Bronchial epithelial cell (primary cell): ENCODE results near the gene ANGPTL2. TPM values are rescaled to one million over a fixed set of nuclear protein-coding genes. Genes with fewer than 3 reads are reported as not detected.
A peak's percentile ranks its signal among the peaks of the same experiment; 100 is the strongest.

Experiments
- DNase-seq: peaks from one replicate; pipeline ENCODE4 v3.0.0-alpha.2; 2010; ENCODE audit warnings: low read depth
- FAIRE-seq: peaks from 2 replicates; lab custom pipeline; 2011; peaks lifted over from hg19 to GRCh38; lab: Jason Lieb, UNC
- H3K27me3 ChIP-seq: 2 replicates; pipeline ENCODE4 v1.5.1; 2011; ENCODE audit warnings: low read length; ENCODE audit not compliant: control insufficient read depth, insufficient read depth
- H3K36me3 ChIP-seq: 2 replicates; pipeline ENCODE4 v1.5.1; 2011; ENCODE audit warnings: low read length; ENCODE audit not compliant: control insufficient read depth, insufficient read depth
- H3K4me3 ChIP-seq: 2 replicates; pipeline ENCODE4 v1.5.1; 2011; ENCODE audit warnings: mild to moderate bottlenecking, low read depth, low read length, control low read depth
- CTCF ChIP-seq: IDR thresholded peaks from 2 replicates; pipeline ENCODE4 v1.5.1; 2011; ENCODE audit warnings: mild to moderate bottlenecking, moderate library complexity, low read length, control low read depth, inconsistent platforms; ENCODE audit not compliant: insufficient read depth, severe bottlenecking
- total RNA-seq: library from RNA; depleted of rRNA; stranded (reverse); fragments of >200 nt; gene quantifications from 2 replicates; pipeline ENCODE4 v1.2.1, GENCODE V29; 2014

ANGPTL2 gene
- total RNA-seq, 1 donor from 2014 or later, result 0.79 TPM

- Histone ChIP-seq H3K4me3 (no peak overlapping the region), H3K36me3 (no peaks in the 10 kb centered on the region), H3K27me3 (peaks cover 3% of the 10 kb centered on the region)
- FAIRE-seq, result no peak
- DNase-seq, result no peak
- TF ChIP-seq CTCF, result no peak
These were observed 45.4 kb downstream of the ANGPTL2 start for GRCh38 chr9:127076860-127077643.

DNA sequence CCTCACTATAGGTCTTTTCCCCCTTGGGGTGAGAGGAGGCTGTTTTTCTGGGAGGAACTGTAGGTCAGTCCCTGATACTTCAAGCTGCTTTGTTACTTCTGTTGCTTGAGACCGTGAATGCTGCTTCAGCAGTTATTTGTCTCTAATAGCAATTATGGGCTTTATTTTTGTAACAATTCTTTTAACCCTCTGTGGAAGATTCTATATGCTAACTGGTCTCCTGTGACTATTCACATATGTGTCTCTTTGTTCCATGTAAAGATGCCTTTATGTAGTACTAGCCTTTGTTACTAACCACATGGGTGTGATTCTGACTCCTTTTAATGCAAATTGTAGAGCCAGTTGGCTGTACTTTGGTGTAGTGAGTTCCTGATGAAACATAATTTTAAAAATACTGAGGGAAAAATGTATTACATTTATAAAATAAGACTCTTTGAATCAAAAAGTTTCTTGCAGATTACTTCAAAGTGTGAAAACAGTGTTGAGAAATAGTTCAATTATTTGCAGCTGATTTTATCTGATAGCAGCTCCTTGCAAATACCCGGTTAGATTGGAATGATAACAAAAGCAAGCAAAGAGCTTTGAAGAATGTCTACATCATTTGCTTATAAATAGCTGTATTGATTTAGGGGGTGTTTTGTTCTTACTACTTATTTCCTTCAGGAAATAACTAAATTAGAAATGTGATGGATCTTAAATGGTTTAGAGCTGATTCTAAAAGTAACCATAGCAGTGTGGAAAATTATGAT lies 46.6 kb downstream of the ANGPTL2 start:
- FAIRE-seq (no peak), DNase-seq (no peak)
- Histone ChIP-seq H3K27me3 (peaks cover 1% of the 10 kb centered on the region), H3K36me3 (no peaks in the 10 kb centered on the region), H3K4me3 (no peak overlapping the region)
- TF ChIP-seq CTCF, result no peak

DNA sequence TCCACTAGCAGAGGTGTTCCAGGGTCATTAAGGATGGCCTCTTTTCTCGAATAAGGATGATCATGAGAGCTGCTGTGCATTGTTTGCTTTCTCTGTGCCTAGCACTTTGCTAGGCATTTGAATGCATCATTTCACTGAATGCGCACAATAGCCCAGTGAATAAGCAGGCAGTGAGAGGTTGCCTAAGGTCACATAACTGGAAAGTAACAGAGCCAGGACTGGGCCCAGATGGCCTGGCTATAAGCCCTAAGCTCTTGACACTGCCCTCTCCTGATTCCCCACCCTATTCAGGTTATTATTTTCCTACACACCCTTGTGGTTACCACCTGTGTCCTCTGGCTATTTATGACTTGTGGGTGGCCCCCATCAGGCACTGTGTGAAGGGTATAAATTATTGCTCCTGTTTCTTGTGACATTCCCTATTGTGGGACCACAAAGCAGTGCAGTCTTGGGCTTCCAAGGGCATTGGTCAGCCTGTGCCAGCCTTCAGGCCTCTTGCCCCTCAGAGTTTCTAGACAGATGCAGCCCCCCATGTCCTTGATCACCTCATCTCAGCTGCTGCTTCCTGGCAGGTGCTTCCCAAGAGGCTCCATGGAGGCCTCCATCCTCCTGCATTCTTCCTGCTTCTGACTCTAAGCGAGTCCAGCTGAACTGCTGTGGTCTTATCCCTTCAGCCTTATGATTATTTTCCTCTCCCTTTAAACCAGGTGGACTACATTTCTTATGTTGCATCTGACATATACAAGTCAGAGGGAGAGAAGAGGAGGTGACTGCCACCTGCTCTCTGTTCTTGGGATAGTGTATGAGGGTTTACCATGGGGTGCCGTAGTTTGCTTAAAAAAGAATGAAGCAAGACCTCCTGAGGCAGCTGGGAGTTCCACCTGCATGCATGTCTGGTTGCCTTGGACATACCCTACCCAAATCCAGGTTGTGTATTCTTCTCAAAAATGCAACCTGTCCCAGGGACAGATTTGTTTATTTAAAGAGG lies 47.6 kb downstream of the ANGPTL2 start:
- FAIRE-seq, result no peak
- TF ChIP-seq CTCF, result no peak

DNA sequence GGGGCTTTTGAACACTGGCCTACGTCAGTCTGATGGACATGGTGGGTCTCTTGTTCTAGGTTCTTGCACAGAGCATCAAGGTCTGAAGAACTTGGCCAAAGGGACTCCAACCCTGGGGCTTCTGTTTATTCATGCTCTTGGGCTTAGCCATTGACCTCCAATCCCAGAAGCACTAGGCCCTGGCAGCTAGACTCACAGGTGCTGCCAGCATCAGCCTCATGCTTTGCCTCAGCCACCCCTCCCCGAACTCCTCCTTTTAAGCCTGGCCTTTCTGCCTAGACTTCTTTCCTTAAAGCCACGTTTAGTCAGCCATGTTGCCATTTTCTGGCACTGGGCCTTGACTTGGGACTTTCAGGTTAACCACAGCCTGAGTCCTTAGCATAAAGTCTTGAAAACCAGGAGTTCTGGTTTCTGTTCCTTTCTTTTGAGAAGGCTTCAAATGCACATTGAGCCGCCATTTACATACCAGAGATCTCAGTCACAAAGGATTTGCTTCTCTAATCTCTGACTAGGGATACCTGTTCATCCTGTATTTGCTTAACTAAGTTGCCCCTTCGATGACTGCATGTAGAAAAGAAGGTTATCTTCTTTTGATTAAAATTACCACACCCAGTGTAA lies 54.7 kb downstream of the ANGPTL2 start:
- no peaks in the 10 kb centered on the region for H3K27me3 ChIP-seq
- DNase-seq, result peak; percentile 92
- H3K36me3 ChIP-seq, result no peaks in the 10 kb centered on the region
- TF ChIP-seq CTCF, result no peak
- no peak overlapping the region for H3K4me3 ChIP-seq
- FAIRE-seq, result peak; percentile 32

More for the DNA sequence above, 47.6 kb downstream of the ANGPTL2 start:
- H3K36me3 ChIP-seq, result no peaks in the 10 kb centered on the region
- H3K4me3 ChIP-seq, result no peak overlapping the region
- peaks cover 1% of the 10 kb centered on the region for H3K27me3 ChIP-seq
- DNase-seq, result no peak

DNA sequence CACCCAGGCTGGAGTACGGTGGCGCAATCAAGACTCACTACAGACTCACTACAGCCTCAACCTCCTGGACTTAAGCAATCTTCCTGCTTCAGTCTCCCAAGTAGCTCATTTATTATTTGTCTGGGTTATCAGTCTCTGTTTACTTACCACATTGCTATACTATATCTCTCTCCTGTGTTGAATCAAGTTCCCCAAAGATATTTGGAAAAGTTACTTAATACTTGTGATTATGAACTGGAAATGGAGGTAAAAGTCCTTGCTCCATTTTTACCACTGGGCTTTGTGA lies 55.6 kb downstream of the ANGPTL2 start:
- no peak for TF ChIP-seq CTCF
- H3K27me3 ChIP-seq, result no peaks in the 10 kb centered on the region
- no peak for FAIRE-seq
- H3K36me3 ChIP-seq, result no peaks in the 10 kb centered on the region
- H3K4me3 ChIP-seq, result no peak overlapping the region
- peak; percentile 77 for DNase-seq
